ENCODE data around the gene KLHL24. TPM values are rescaled to one million over a fixed set of nuclear protein-coding genes. Genes with fewer than 3 reads are reported as not detected.
"Not testable (repeated sequence)": the region's sequence is repeated elsewhere in the genome, so short reads cannot be mapped to it uniquely, and the experiment has no call there.

Gene KLHL24
- total RNA-seq, 4 donors from 2014 or later: 163 to 320 (median 214) TPM

GRCh38 chr3:183688874-183689273 is 53.5 kb downstream of the KLHL24 start:
- 86 to 87% methylated on average over 3 of the region's 3 CpGs for WGBS, 2 donors
- Histone ChIP-seq H3K27ac (peak overlapping the region in 2 of 3 donors; percentile 7 to 64), H3K27me3 (no peaks in the 10 kb centered on the region), H3K4me1 (peaks cover 0 to 20% of the 10 kb centered on the region in 2 donors), H3K36me3 (no peaks in the 10 kb centered on the region), H3K4me3 (replicated peaks in 1 of 3) (no peak overlapping the region), H3K9me3 (no peaks in the 10 kb centered on the region)
- TF ChIP-seq POLR2A (IDR thresholded peaks at IDR 0.05) (no peak), CTCF (IDR thresholded peaks at IDR 0.05) (no peak)
- intact Hi-C loops (cut with DNase I): no loop called here
- no peak for DNase-seq

- H3K4me3 ChIP-seq (replicated peaks in 1 of 3); H3K36me3 ChIP-seq; H3K27me3 ChIP-seq; DNase-seq; intact Hi-C loops (cut with DNase I); H3K9me3 ChIP-seq: not testable (repeated sequence)
- Histone ChIP-seq H3K4me1 (peaks cover 0 to 20% of the 10 kb centered on the region in 2 donors), H3K27ac (peak overlapping the region in 1 of 3 donors; percentile 64)
- 92 to 98% methylated on average over 5 of the region's 5 CpGs for WGBS, 2 donors
Observed at GRCh38 chr3:183689621-183690020, 54.2 kb downstream of the KLHL24 start.

GRCh38 chr3:183690402-183690995 is 55.1 kb downstream of the KLHL24 start:
- WGBS, 2 donors: 39 to 50% methylated on average over 11 of the region's 11 CpGs
- Histone ChIP-seq H3K27ac (peak overlapping the region; percentile 48 to 66 (median 64)), H3K27me3 (no peaks in the 10 kb centered on the region)

GRCh38 chr3:183692436-183692835 is 57.0 kb downstream of the KLHL24 start:
- Histone ChIP-seq H3K36me3 (no peaks in the 10 kb centered on the region), H3K4me3 (replicated peaks in 1 of 3) (no peak overlapping the region), H3K27ac (no peak overlapping the region), H3K9me3 (no peaks in the 10 kb centered on the region), H3K27me3 (no peaks in the 10 kb centered on the region), H3K4me1 (peaks cover 0 to 23% of the 10 kb centered on the region in 2 donors)
- 95 to 96% methylated on average over 10 of the region's 10 CpGs for WGBS, 2 donors
- intact Hi-C loops (cut with DNase I): no loop called here
- TF ChIP-seq CTCF (IDR thresholded peaks at IDR 0.05): no peak
- TF ChIP-seq POLR2A (IDR thresholded peaks at IDR 0.05): no peak
- no peak for DNase-seq

More at GRCh38 chr3:183690402-183690995, 55.1 kb downstream of the KLHL24 start:
- peak; percentile 78 to 80 for DNase-seq
- H3K9me3 ChIP-seq: no peaks in the 10 kb centered on the region
- no peaks in the 10 kb centered on the region for H3K36me3 ChIP-seq
- peaks cover 0 to 20% of the 10 kb centered on the region in 2 donors for H3K4me1 ChIP-seq
- intact Hi-C loops (cut with DNase I): no loop called here
- TF ChIP-seq CTCF (IDR thresholded peaks at IDR 0.05) (no peak), POLR2A (IDR thresholded peaks at IDR 0.05) (no peak)
- H3K4me3 ChIP-seq (replicated peaks in 1 of 3): no peak overlapping the region

GRCh38 chr3:183695569-183696364 is 60.3 kb downstream of the KLHL24 start:
- Histone ChIP-seq H3K27ac (no peak overlapping the region), H3K9me3 (no peaks in the 10 kb centered on the region), H3K36me3 (no peaks in the 10 kb centered on the region), H3K4me1 (peaks cover 0 to 18% of the 10 kb centered on the region in 2 donors), H3K4me3 (replicated peaks in 1 of 3) (no peak overlapping the region), H3K27me3 (no peaks in the 10 kb centered on the region)
- WGBS, 2 donors: 81 to 83% methylated on average over 7 of the region's 7 CpGs
- peak; percentile 55 to 65 for DNase-seq
- TF ChIP-seq POLR2A (IDR thresholded peaks at IDR 0.05) (no peak), CTCF (IDR thresholded peaks at IDR 0.05) (no peak)
- intact Hi-C loops (cut with DNase I): loop anchor here (5.0 kb wide), 1 partner anchor 58 kb away; the partner anchor contains the start of gene KLHL24

Data from thyroid gland (tissue), 4 donors.